C4-2B (cell line): Measurements from ENCODE around the gene BBS5.

ENCODE experiments used
- H3K27ac ChIP-seq: fragments of 450-650 bp; 2 replicates; pipeline ENCODE4 v1.5.1; 2017
- CTCF ChIP-seq: fragments of 450-650 bp; conservative IDR thresholded peaks from 2 replicates; pipeline ENCODE4 v1.5.1; 2017; ENCODE audit warnings: mild to moderate bottlenecking
- ZFX ChIP-seq: fragments of 450-650 bp; IDR thresholded peaks from 2 replicates; pipeline ENCODE4 v1.6.1; 2017

Gene BBS5

GRCh38 chr2:169469952-169470572 is 9.2 kb upstream of the BBS5 start:
- no peak overlapping the region for H3K27ac ChIP-seq
- no peak for TF ChIP-seq ZFX
- TF ChIP-seq CTCF, result no peak

DNA sequence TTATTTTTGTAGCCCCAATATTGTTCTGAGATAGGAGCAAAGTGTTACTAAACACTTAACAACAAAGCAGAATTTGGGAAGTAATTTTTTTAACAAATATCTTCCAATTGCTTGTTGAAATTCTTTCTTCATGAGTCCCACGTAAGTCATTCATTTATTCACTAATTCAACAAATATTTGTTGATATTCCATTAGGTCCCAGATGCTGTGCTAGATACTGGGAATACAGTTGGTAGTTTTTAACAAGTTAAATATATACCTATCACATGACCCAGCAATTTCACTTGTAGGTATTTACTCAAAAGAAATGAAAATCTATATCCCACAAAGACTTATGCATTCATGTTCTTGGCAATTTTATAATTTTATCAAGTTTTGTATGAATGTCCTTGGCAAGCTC is 7.0 kb upstream of the BBS5 start:
- no peak overlapping the region for H3K27ac ChIP-seq
- TF ChIP-seq ZFX (no peak), CTCF (no peak)

- TF ChIP-seq CTCF (no peak), ZFX (no peak)
- no peak overlapping the region for H3K27ac ChIP-seq
These were observed 2.8 kb upstream of the BBS5 start for GRCh38 chr2:169476459-169476858.

DNA sequence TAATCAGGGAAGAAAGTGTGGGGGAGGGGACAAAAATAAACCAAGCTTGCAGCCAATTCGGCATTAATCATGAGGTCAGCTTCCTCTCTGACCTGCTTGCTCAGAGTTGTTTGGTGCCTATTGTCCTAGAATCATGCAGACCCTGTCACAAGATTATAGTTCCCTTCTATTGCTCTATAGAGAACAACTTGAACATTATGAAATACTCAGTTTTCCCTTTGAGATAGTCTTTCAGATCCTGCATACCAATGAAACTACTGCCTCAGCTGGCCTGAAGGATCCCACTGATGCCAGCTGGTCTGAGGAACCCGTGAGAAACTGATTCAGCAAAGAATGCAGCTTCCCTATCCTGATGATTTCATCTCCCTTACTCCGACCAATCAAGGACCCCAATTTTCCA is 955 bp upstream of the BBS5 start:
- no peak for TF ChIP-seq ZFX
- no peak for TF ChIP-seq CTCF
- H3K27ac ChIP-seq, result no peak overlapping the region

DNA sequence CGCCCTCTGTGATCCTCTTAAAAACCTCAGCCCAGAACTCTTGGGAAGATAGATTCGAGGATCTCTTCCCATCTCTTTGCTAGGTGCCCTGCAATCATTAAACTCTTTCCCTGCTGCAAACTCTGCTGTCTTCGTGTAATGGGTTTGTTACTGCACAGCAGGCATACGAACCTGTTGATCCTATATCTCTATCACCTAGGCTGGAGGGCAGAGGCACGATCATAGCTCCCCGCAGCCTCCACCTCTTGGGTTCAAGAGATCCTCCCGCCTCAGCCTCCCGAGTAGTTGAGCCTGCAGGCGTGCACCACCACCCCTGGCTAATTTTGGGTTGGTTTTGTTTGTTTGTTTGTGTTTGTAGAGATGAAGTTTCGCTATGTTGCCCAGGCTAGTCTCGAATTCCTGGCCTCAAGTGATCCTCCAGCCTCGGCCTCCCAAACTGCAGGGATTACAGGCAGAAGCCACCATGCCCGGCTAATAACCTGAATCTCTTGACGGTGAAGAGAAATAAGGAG is 493 bp upstream of the BBS5 start:
- peak overlapping the region; percentile 60 for H3K27ac ChIP-seq
- TF ChIP-seq ZFX (no peak), CTCF (no peak)

DNA sequence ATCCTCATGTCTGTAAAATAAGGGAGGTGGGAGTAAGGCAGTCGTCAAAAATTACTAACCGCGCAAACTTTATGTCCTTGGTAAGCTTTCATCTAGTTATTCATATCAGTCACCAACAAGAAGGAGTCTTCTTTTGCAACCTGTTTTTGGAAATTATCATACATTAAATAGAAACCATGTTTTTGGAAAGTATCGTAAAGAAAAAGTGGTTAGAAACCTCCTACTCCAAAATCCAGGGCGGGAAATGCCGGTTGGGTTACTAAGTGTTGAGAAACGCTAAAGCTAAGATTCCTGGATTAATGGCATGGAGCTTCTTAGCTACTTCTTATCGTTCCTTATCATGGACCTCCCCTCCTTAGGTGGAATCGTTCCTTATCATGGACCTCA is 778 bp downstream of the BBS5 start:
- H3K27ac ChIP-seq, result peak overlapping the region; percentile 60
- no peak for TF ChIP-seq CTCF
- TF ChIP-seq ZFX, result no peak

GRCh38 chr2:169485650-169486138 is 6.4 kb downstream of the BBS5 start:
- no peak for TF ChIP-seq ZFX
- no peak for TF ChIP-seq CTCF
- H3K27ac ChIP-seq, result no peak overlapping the region
